HepG2 (cell line): ENCODE data around the gene NOTUM. TPM values are rescaled to one million over a fixed set of nuclear protein-coding genes. Genes with fewer than 3 reads are reported as not detected.
A peak's percentile ranks its signal among the peaks of the same experiment; 100 is the strongest.

ENCODE experiments used
- ATAC-seq: fragments of 200-7000 bp; cut with Tn5 transposase; 3 replicates; pipeline ENCODE4 v1.9.1; 2020; ENCODE audit warnings: mild to moderate bottlenecking, moderate library complexity
- BruUV-seq: library from RNA; stranded (reverse); fragments of 400-500 nt; replicated peaks from 2 replicates; lab custom pipeline; 2021; lab: Mats Ljungman, UMichigan
- CTCF ChIA-PET: fragments of 300-600 bp; formaldehyde crosslinking; extraction: SDS; loops from one replicate; lab custom pipeline; 2021; ENCODE audit warnings: low total read pairs, inconsistent platforms, low intra/inter-chr PET ratio; lab: Yijun Ruan, JAX
- POLR2A ChIA-PET: fragments of 350-600 bp; sonication (Branson Sonifier 250); formaldehyde crosslinking; loops from one replicate; lab custom pipeline; 2020; ENCODE audit warnings: antibody characterized with exemption, inconsistent platforms; lab: Yijun Ruan, JAX
- DNase-seq: peaks from one replicate; pipeline ENCODE4 v3.0.0-alpha.2; 2015; ENCODE audit warnings: low spot score
- FAIRE-seq: peaks from 3 replicates; lab custom pipeline; 2011; peaks lifted over from hg19 to GRCh38; lab: Jason Lieb, UNC
- H2AFZ ChIP-seq: one replicate; pipeline ENCODE4 v1.6.1; 2011; ENCODE audit warnings: low read length, inconsistent platforms
- H3K27ac ChIP-seq: fragments of 300-600 bp; 3 replicates; pipeline ENCODE4 v1.8.0; 2011; ENCODE audit warnings: mixed run types, mild to moderate bottlenecking, mixed read lengths, low read length, inconsistent platforms; ENCODE audit not compliant: insufficient read depth; ENCODE audit errors: extremely low read length
- H3K27me3 ChIP-seq, 2 experiments: fragments of 200-600 bp in 1 of 2; 2 replicates in 1 of 2; 3 replicates in 1 of 2; pipeline versions ENCODE4 v1.6.0 to v1.8.0; 2011; ENCODE audit warnings: low read length in 2 of 2, mild to moderate bottlenecking in 2 of 2, moderate library complexity in 2 of 2, inconsistent platforms in 1 of 2; ENCODE audit not compliant: insufficient read depth in 2 of 2, control insufficient read depth in 1 of 2
- H3K36me3 ChIP-seq, 2 experiments: fragments of 200-600 bp in 1 of 2; replicated peaks in 1 of 2; 2 replicates in 1 of 2; 3 replicates in 1 of 2; pipeline versions ENCODE4 v1.5.1 to v1.8.0; 2011; ENCODE audit warnings: low read length in 2 of 2, inconsistent platforms in 1 of 2; ENCODE audit not compliant: insufficient read depth in 2 of 2, control insufficient read depth in 1 of 2
- H3K4me1 ChIP-seq: 2 replicates; pipeline ENCODE4 v1.5.1; 2012; ENCODE audit warnings: low read length, inconsistent platforms; ENCODE audit not compliant: insufficient read depth
- H3K4me2 ChIP-seq: 2 replicates; pipeline ENCODE4 v1.6.0; 2011; ENCODE audit warnings: low read depth, low read length, inconsistent platforms
- H3K4me3 ChIP-seq, 3 experiments: fragments of 200-600 bp in 1 of 3; sonication (generic), shearing (Covaris generic) in 1 of 3; replicated peaks in 1 of 3; 2 replicates each; pipeline ENCODE4 v1.5.1; 2011 to 2016; ENCODE audit warnings: low read length in 3 of 3, inconsistent platforms in 2 of 3, low read depth in 2 of 3, mild to moderate bottlenecking in 2 of 3, control low read depth in 1 of 3, mixed read lengths in 1 of 3; ENCODE audit not compliant: insufficient read depth in 1 of 3
- H3K79me2 ChIP-seq: one replicate; pipeline ENCODE4 v1.6.1; 2011; ENCODE audit warnings: low read length, inconsistent platforms; ENCODE audit not compliant: insufficient read depth
- H3K9ac ChIP-seq: 2 replicates; pipeline ENCODE4 v1.6.0; 2011; ENCODE audit warnings: mild to moderate bottlenecking, low read depth, low read length, inconsistent platforms; ENCODE audit not compliant: insufficient read depth
- H3K9me3 ChIP-seq: 2 replicates; pipeline ENCODE4 v1.5.1; 2012; ENCODE audit warnings: mild to moderate bottlenecking, low read length
- H4K20me1 ChIP-seq: 2 replicates; pipeline ENCODE4 v1.6.0; 2011; ENCODE audit warnings: inconsistent platforms, mild to moderate bottlenecking, low read length, moderate library complexity; ENCODE audit not compliant: insufficient read depth
- HOMEZ ChIP-seq: IDR thresholded peaks from 2 replicates; pipeline ENCODE4 v1.6.1; 2016; ENCODE audit warnings: low read depth
- IRX3 ChIP-seq: sonication (generic); formaldehyde crosslinking; IDR thresholded peaks from 2 replicates; pipeline ENCODE4 v1.8.1; 2023; ENCODE audit warnings: mild to moderate bottlenecking, low read depth, missing genetic modification reagents, borderline replicate concordance
- MED13 ChIP-seq: sonication (generic); formaldehyde crosslinking; IDR thresholded peaks from 2 replicates; pipeline ENCODE4 v1.5.0; 2020; ENCODE audit warnings: missing genetic modification reagents
- PRDM15 ChIP-seq: sonication (generic); formaldehyde crosslinking; IDR thresholded peaks from 2 replicates; pipeline ENCODE4 v1.4.0; 2020; ENCODE audit warnings: missing genetic modification reagents
- SKIL ChIP-seq: sonication (generic); formaldehyde crosslinking; IDR thresholded peaks from 2 replicates; pipeline ENCODE4 v1.8.0; 2022; ENCODE audit warnings: missing genetic modification reagents, mild to moderate bottlenecking, moderate library complexity, borderline replicate concordance
- SRY ChIP-seq: sonication (generic); formaldehyde crosslinking; IDR thresholded peaks from 2 replicates; pipeline ENCODE4 v1.8.0; 2022; ENCODE audit warnings: mild to moderate bottlenecking, missing genetic modification reagents
- STAT5B ChIP-seq: sonication (generic); formaldehyde crosslinking; IDR thresholded peaks from 2 replicates; pipeline ENCODE4 v1.4.0; 2020; ENCODE audit warnings: missing genetic modification reagents
- TMF1 ChIP-seq: sonication (generic); formaldehyde crosslinking; IDR thresholded peaks from 2 replicates; pipeline ENCODE4 v1.8.1; 2022; ENCODE audit warnings: low read depth, missing genetic modification reagents
- ZNF350 ChIP-seq: sonication (generic); formaldehyde crosslinking; IDR thresholded peaks from 2 replicates; pipeline ENCODE4 v1.4.0; 2020; ENCODE audit warnings: mild to moderate bottlenecking, low read depth, missing genetic modification reagents, borderline replicate concordance
- ZNF549 ChIP-seq: sonication (generic); formaldehyde crosslinking; IDR thresholded peaks from 2 replicates; pipeline ENCODE4 v1.5.0; 2020; ENCODE audit warnings: missing genetic modification reagents
- ZNF629 ChIP-seq: sonication (generic); formaldehyde crosslinking; conservative IDR thresholded peaks from 2 replicates; pipeline ENCODE4 v1.5.0; 2020; ENCODE audit warnings: missing genetic modification reagents
- WGBS: methylation state at CpG from one replicate; pipeline ENCODE4 v1.1.6; 2017; ENCODE audit warnings: low lambda C conversion rate; 5-methylcytosine and 5-hydroxymethylcytosine counted together
- in situ Hi-C: cut with HindIII; loops from 2 replicates; pipeline ENCODE4 v1.10.0; 2017; ENCODE audit warnings: low pct_unique_long_range_greater_than_20kb; ENCODE audit not compliant: extremely low pct_ligation_motif_present
- intact Hi-C: fragments of 100-400 bp; cut with micrococcal nuclease; formaldehyde crosslinking; loops from one replicate; pipeline ENCODE4 v1.10.0; 2022; ENCODE audit not compliant: unreplicated experiment
- polyA plus RNA-seq, 8 experiments: library from polyadenylated mRNA; depleted of rRNA in 3 of 8; stranded (reverse) in 7 of 8; unstranded in 1 of 8; fragments of >200 nt; fragmentation: Illumina TruSeq in 4 of 8; extraction: Trizol in 4 of 8; gene quantifications; 2 replicates each; pipeline versions ENCODE4 v1.2.1 to v1.2.3, GENCODE V29; 2011 to 2016; ENCODE audit warnings: low read depth in 4 of 8, missing spikeins in 1 of 8, mixed read lengths in 1 of 8; ENCODE audit not compliant: insufficient read depth in 1 of 8
- total RNA-seq, 5 experiments: library from RNA; depleted of rRNA; stranded (reverse); fragments of >200 nt; fragmentation: Illumina TruSeq; extraction: Trizol; gene quantifications; 2 replicates each; pipeline ENCODE4 v1.2.3, GENCODE V29; 2016; ENCODE audit warnings: low read depth in 1 of 5

The NOTUM gene
- total and polyA plus RNA-seq, 2 of the 13 experiments (the other 11 are each of a cell fraction or from before 2014, with no cell fraction given), result 150 to 160 TPM

- TF ChIP-seq PRDM15 (no peak), MED13 (CRISPR knock-in tag) (peak; percentile 91)
Observed at GRCh38 chr17:81967533-81968395, 6.8 kb upstream of the NOTUM start (continued).

- H3K79me2 ChIP-seq, result peaks cover 17% of the 10 kb centered on the region
- H3K27me3 ChIP-seq, result no peaks in the 10 kb centered on the region
- H3K4me1 ChIP-seq, result peaks cover 76% of the 10 kb centered on the region
- peak overlapping the region; percentile 44 to 74 (median 48) for H3K4me3 ChIP-seq
- ChIA-PET CTCF (no interaction called here), POLR2A (interaction anchor here (0.8 to 4.6 kb wide), 25 partner anchors 8 to 306 kb away, joined by 3 to 356 read pairs (median 6); partner anchors contain the start of genes ALYREF, ANAPC11, ASPSCR1 and CENPX)
- no TSS peak for BruUV-seq
- H3K27ac ChIP-seq, result peak overlapping the region; percentile 75
- no peak overlapping the region for H2AFZ ChIP-seq
- H3K9me3 ChIP-seq, result no peaks in the 10 kb centered on the region; the same call in 1 of the 2 replicates
- H4K20me1 ChIP-seq, result no peaks in the 10 kb centered on the region
- peak overlapping the region; percentile 89 for H3K4me2 ChIP-seq
- in situ Hi-C loops, result no loop called here
- FAIRE-seq, result no peak
- ATAC-seq, result peak; percentile 31
- no peak for DNase-seq
- intact Hi-C loops, result no loop called here
- H3K36me3 ChIP-seq, result no peaks in the 10 kb centered on the region
- peak overlapping the region; percentile 80 for H3K9ac ChIP-seq
- WGBS, result 7% methylated on average over 5 of the region's 5 CpGs
- TF ChIP-seq SRY (CRISPR knock-in tag) (no peak; the same call in 1 of the 2 replicates), SKIL (CRISPR knock-in tag) (no peak), ZNF350 (CRISPR knock-in tag) (0 out of 2 replicates have a peak, but pooled peaks have one; percentile 43), STAT5B (CRISPR knock-in tag) (no peak), IRX3 (CRISPR knock-in tag) (peak; percentile 39; the same call in 1 of the 2 replicates), ZNF549 (CRISPR knock-in tag) (no peak), HOMEZ (CRISPR knock-in tag) (no peak), ZNF629 (no peak), TMF1 (CRISPR knock-in tag) (0 out of 2 replicates have a peak, but pooled peaks have one; percentile 14)
Observed at GRCh38 chr17:81967244-81967532, 6.2 kb upstream of the NOTUM start.
